Central memory CD8-positive, alpha-beta T cell (primary cell): ENCODE data around the gene PRR18.

Experiments used
- ATAC-seq: fragments of 150-1000 bp; cut with Tn5 transposase; replicated peaks from 2 replicates; pipeline ENCODE4 v1.10.0; 2022; ENCODE audit warnings: mild to moderate bottlenecking, moderate FRiP score, moderate number of reproducible peaks; ENCODE audit not compliant: poor library complexity, severe bottlenecking; ENCODE audit errors: extremely low read depth
- DNase-seq, 2 donors: peaks; one replicate each; pipeline ENCODE4 v3.0.0; 2021; ENCODE audit warnings: low spot score in 2 of 2
- H3K27ac Mint-ChIP-seq: one replicate; pipeline ENCODE4 v1.8.0; 2022; ENCODE audit warnings: low read depth, mild to moderate bottlenecking, moderate library complexity, mixed read lengths
- H3K27me3 Mint-ChIP-seq: one replicate; pipeline ENCODE4 v1.8.0; 2022; ENCODE audit warnings: mixed read lengths
- H3K36me3 Mint-ChIP-seq: one replicate; pipeline ENCODE4 v1.8.0; 2022; ENCODE audit warnings: mild to moderate bottlenecking, moderate library complexity, mixed read lengths; ENCODE audit not compliant: insufficient read depth
- H3K4me1 Mint-ChIP-seq: one replicate; pipeline ENCODE4 v1.8.0; 2022; ENCODE audit warnings: mixed read lengths
- H3K4me3 Mint-ChIP-seq: one replicate; pipeline ENCODE4 v1.8.0; 2022; ENCODE audit warnings: mild to moderate bottlenecking, moderate library complexity, mixed read lengths
- H3K9me3 Mint-ChIP-seq: one replicate; pipeline ENCODE4 v1.8.0; 2022; ENCODE audit warnings: mixed read lengths

The PRR18 gene

DNA sequence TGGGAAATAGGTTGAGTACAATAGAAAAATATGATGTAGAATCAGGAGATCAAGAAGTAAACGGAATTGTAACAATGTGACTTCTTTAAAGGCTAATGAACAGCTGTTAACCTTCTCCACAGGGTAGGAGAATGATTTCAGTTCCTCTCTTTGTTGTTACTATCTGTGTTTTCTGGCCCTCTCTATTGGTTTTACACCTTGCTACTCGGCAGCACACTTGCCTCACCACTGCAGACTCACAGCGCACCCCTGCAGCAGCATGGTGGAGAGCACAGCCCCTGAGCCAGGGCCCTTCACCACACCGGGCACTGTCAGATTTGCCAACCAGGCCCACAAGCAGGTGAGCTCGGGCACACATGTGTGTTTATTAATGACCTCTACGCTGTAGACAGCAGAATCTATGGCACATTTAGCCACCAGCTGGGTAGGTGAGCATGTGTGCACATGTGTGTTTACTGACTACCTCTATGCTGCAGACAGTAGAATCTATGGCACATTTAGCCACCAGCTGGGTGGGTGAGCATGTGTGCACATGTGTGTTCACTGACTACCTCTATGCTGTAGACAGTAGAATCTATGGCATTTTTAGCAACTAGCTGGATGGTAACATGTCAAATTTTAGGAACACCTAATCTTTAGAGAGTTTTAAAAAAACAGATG is 17.3 kb upstream of the PRR18 start:
- no peak for DNase-seq
- H3K27ac Mint-ChIP-seq = peak overlapping the region; percentile 45
- no peak overlapping the region for H3K4me3 Mint-ChIP-seq
- no peak for ATAC-seq
- H3K27me3 Mint-ChIP-seq = no peaks in the 10 kb centered on the region
- H3K36me3 Mint-ChIP-seq = peaks cover 33% of the 10 kb centered on the region
- peaks cover 31% of the 10 kb centered on the region for H3K4me1 Mint-ChIP-seq
- no peaks in the 10 kb centered on the region for H3K9me3 Mint-ChIP-seq

- Mint-ChIP-seq H3K4me1 (peaks cover 31% of the 10 kb centered on the region), H3K27me3 (no peaks in the 10 kb centered on the region), H3K36me3 (peaks cover 31% of the 10 kb centered on the region), H3K27ac (no peak overlapping the region), H3K9me3 (no peaks in the 10 kb centered on the region), H3K4me3 (no peak overlapping the region)
- no peak for ATAC-seq
- no peak for DNase-seq
Observed at GRCh38 chr6:166323395-166323794, 15.2 kb upstream of the PRR18 start.

DNA sequence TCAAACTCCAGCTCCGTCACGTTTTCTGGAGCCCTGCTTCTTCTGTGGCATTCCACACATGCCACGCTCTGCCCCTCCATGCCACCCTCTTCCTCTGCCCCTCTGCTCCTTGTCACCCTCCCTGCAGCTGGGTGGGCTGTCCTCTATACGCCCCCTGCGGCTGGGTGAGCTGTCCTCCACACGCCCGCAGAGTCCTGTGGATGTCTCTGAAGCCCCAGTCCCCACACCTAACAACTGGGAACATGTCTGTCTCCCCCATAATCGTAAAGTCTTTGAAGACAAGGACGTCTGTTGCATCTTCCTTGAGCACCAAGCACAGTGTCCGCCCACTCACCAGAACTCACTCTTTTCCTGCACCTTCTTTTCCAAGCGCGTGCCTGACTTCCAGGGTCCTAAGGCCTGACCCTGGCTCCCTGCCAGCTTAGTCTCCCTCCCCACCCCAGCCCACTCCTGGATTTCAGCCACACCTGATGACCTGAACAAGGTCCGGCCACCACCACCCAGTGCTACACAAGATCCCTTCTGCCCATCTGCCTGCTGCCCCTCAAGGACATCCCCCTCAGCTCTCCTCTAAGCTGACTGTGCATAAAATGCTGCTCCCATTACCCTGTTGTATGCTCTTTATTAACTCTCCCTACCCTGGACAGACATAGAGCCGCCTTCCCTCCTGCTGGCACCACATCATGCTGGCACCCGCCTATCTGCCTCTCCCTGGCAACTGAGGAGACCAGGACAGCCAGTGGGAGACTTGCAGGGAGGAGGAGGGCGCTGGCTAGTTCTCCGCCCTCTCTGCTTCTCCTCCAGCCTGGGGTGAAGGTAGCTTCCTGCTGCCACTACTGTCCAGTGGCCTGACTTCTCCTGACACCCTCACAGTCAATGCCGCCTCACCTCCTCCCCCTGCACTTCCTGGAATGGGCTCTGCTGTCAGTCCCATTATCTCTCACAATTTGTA is 10.7 kb upstream of the PRR18 start:
- H3K9me3 Mint-ChIP-seq = no peaks in the 10 kb centered on the region
- peaks cover 17% of the 10 kb centered on the region for H3K36me3 Mint-ChIP-seq
- no peaks in the 10 kb centered on the region for H3K27me3 Mint-ChIP-seq
- peak in 1 of 2 donors; percentile 2 for DNase-seq
- no peak overlapping the region for H3K4me3 Mint-ChIP-seq
- no peak overlapping the region for H3K27ac Mint-ChIP-seq
- H3K4me1 Mint-ChIP-seq = no peaks in the 10 kb centered on the region
- no peak for ATAC-seq

DNA sequence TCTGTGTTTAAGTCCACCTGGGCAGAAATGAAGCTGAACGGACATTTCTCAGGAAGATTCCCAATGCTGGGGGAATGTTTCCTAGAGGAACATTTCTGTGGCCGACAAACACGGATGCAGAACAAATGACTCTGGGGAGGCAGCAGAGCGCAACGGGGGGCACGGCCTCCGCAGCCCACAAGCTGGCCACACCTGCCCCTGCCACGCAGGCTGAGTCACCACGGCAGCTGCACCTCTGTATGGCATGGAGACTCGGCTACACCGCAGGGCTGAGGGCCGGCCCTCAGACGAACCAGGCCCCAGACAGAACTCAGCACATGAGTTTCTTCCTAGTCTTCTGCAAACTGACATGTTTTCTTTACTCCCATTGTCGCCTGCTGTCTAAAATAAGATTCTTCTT is 10.0 kb upstream of the PRR18 start:
- no peaks in the 10 kb centered on the region for H3K27me3 Mint-ChIP-seq
- peaks cover 11% of the 10 kb centered on the region for H3K36me3 Mint-ChIP-seq
- no peaks in the 10 kb centered on the region for H3K9me3 Mint-ChIP-seq
- H3K4me3 Mint-ChIP-seq = no peak overlapping the region
- H3K27ac Mint-ChIP-seq = no peak overlapping the region
- no peaks in the 10 kb centered on the region for H3K4me1 Mint-ChIP-seq
- DNase-seq = peak in 1 of 2 donors; percentile 3
- no peak for ATAC-seq

- H3K9me3 Mint-ChIP-seq = no peaks in the 10 kb centered on the region
- no peak overlapping the region for H3K27ac Mint-ChIP-seq
- H3K27me3 Mint-ChIP-seq = no peaks in the 10 kb centered on the region
- H3K4me3 Mint-ChIP-seq = no peak overlapping the region
- DNase-seq = no peak
- ATAC-seq = no peak
- H3K36me3 Mint-ChIP-seq = peaks cover 6% of the 10 kb centered on the region
- no peaks in the 10 kb centered on the region for H3K4me1 Mint-ChIP-seq
Observed at GRCh38 chr6:166317261-166318212, 9.3 kb upstream of the PRR18 start.

DNA sequence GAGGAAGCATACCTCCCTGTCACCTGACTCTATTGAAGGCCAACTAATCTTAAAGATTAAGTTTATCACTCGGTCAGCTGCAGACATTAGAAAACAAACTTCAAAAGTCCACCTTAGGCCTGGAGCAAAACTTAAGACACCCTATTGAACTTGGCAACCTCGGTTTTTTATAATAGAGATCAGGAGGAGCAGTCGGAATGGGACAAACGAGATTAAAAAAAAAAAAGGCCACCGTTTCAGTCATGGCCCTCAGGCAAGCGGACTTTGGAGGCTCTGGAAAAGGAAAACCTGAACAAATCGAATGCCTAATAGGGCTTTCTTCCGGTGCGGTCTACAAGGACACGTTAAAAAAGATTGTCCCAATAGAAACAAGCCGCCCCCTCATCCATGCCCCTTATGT is 7.2 kb upstream of the PRR18 start:
- Mint-ChIP-seq H3K4me1 (no peaks in the 10 kb centered on the region), H3K4me3 (no peak overlapping the region), H3K27me3 (no peaks in the 10 kb centered on the region), H3K9me3 (no peaks in the 10 kb centered on the region), H3K27ac (no peak overlapping the region), H3K36me3 (peaks cover 6% of the 10 kb centered on the region)
- DNase-seq (no peak), ATAC-seq (no peak)

- Mint-ChIP-seq H3K27ac (no peak overlapping the region), H3K4me1 (no peaks in the 10 kb centered on the region), H3K4me3 (no peak overlapping the region), H3K36me3 (peaks cover 2% of the 10 kb centered on the region), H3K9me3 (no peaks in the 10 kb centered on the region), H3K27me3 (peaks cover 8% of the 10 kb centered on the region)
- ATAC-seq = no peak
- no peak for DNase-seq
Observed at GRCh38 chr6:166314454-166314853, 6.3 kb upstream of the PRR18 start.

GRCh38 chr6:166313255-166314070 is 5.3 kb upstream of the PRR18 start:
- H3K4me3 Mint-ChIP-seq = no peak overlapping the region

DNA sequence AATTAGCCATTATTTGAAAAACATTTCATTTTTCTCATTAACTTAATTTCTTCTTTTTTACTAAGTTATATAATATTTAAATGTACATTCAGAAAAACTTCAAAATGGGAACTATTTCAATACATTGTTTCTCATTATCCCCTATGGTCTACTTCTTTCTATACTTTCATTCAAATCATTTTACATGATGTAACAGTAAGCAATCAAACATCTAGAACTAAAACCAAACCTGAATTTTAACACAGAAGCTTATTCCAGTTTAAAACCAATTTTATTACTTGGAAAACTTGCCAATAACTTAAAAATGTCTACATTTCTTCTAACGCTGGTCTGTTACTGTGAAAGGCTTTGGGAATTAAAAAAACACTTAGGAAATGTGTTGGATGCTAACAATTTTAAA is 4.6 kb upstream of the PRR18 start:
- no peak for ATAC-seq
- Mint-ChIP-seq H3K4me3 (no peak overlapping the region), H3K36me3 (no peaks in the 10 kb centered on the region), H3K27ac (no peak overlapping the region), H3K4me1 (no peaks in the 10 kb centered on the region), H3K27me3 (peaks cover 19% of the 10 kb centered on the region), H3K9me3 (no peaks in the 10 kb centered on the region)
- DNase-seq = no peak

More at GRCh38 chr6:166313255-166314070, 5.3 kb upstream of the PRR18 start:
- ATAC-seq = peak; percentile 71
- peak in 1 of 2 donors; percentile 33 for DNase-seq
- Mint-ChIP-seq H3K27me3 (peaks cover 18% of the 10 kb centered on the region), H3K36me3 (no peaks in the 10 kb centered on the region), H3K9me3 (no peaks in the 10 kb centered on the region), H3K27ac (no peak overlapping the region), H3K4me1 (no peaks in the 10 kb centered on the region)

DNA sequence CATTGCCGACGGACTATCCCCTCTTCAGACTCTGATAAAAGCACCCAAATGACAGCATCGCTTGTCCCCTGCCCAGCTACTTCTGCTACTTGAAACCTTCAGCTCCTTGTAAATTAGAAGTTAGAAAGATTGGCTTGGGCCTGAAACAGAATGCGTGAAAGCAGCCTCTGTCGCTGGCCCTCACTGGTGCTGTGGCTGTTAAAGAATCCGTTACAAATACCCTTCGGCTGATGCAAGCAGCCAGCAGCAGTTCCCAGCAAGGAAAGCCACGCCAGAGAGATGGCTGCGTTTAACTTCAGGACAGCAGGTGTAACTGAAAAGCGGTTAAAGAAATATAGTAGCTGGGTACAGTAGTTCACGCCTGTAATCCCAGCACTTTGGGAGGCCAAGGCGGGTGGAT is 2.4 kb upstream of the PRR18 start:
- no peaks in the 10 kb centered on the region for H3K4me1 Mint-ChIP-seq
- no peak overlapping the region for H3K4me3 Mint-ChIP-seq
- peaks cover 32% of the 10 kb centered on the region for H3K27me3 Mint-ChIP-seq
- DNase-seq (no peak), ATAC-seq (no peak)
- H3K9me3 Mint-ChIP-seq = no peaks in the 10 kb centered on the region
- no peak overlapping the region for H3K27ac Mint-ChIP-seq
- no peaks in the 10 kb centered on the region for H3K36me3 Mint-ChIP-seq

DNA sequence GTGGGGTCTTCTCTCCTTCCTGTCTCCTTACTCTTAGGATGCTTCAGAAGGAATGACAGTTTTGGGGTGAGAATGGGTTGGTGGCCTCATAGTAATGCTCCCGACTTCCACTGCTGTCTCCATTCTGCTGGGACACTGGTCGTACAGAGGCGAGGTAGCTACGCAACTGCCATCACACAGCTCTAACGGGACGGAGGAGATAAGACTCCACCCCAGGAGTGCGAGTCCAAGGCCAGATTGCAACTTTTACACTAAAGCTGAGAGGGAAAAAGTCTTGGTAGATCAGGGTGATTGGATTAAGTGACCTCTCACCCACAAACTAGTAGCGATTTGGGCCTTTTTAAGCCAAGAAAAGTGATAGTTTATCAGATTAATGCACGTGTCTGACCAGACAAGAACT is 1.8 kb upstream of the PRR18 start:
- ATAC-seq (no peak), DNase-seq (no peak)
- no peak overlapping the region for H3K4me3 Mint-ChIP-seq
- no peak overlapping the region for H3K27ac Mint-ChIP-seq
- no peaks in the 10 kb centered on the region for H3K36me3 Mint-ChIP-seq
- no peaks in the 10 kb centered on the region for H3K9me3 Mint-ChIP-seq
- peaks cover 38% of the 10 kb centered on the region for H3K27me3 Mint-ChIP-seq
- no peaks in the 10 kb centered on the region for H3K4me1 Mint-ChIP-seq
